ENCODE data around the gene SLC7A14. TPM values are rescaled to one million over a fixed set of nuclear protein-coding genes. Genes with fewer than 3 reads are reported as not detected.

Gene SLC7A14
- total and polyA plus RNA-seq, 2 of the 4 experiments (the other 2 are of a cell fraction): 2.7 to 6.8 TPM

DNA sequence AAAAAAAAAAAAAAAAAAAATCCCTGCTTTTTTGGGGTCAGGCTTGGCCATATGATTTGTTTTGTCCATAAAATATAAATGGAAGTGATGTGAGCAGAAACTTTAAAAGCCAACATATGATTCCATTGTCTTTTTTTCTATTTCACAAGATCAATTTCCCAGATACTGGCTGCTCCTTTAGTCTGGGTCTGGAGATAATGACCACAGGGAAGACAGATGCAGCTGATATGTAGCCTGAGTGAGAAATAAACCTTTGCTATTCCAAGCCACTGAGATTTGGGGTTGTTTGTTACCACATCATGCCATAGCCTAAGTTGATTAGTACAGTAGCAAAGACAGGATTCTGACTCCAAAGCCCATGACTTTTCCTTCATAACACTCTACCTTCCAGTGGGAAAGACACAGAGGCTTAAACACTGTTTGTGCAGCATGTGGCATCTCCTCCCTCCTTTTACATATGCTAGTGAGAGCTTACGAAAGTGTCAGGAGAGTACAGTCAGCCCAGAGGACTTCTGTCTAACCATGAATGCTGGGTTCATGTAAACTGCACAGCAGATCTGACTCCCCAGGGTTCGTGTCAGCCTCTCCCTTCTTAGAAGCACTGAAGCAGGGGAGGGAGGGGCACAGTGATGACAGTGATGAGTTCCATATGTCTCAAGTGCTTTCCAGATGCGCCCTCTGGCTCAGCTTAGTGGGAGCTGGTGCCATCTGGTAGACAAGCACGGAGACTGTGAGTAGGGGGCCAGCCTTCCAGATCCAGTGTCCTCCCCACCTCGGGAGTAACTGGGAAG, 36.7 kb upstream of the SLC7A14 start:
- peak overlapping the region; percentile 75 for H2BK5ac ChIP-seq (ENCODE audit: low read depth, low read length, poor library complexity, severe bottlenecking)
- ChIA-PET POLR2A (ENCODE audit: unreplicated experiment) (interaction anchor here (0.6 kb wide), 1 partner anchor 108 kb away, joined by 4 read pairs; no protein-coding TSS in a partner anchor), CTCF (interaction anchor here (1.6 kb wide), 1 partner anchor 189 kb away, joined by 5 read pairs; no protein-coding TSS in a partner anchor)
- H3K4me1 ChIP-seq (ENCODE audit: control insufficient read depth, insufficient read depth, low read length): peaks cover 10% of the 10 kb centered on the region; the same call in 1 of the 2 replicates
- peak overlapping the region; percentile 71 for H3K27ac ChIP-seq (ENCODE audit: insufficient read depth, low read length)
- H4K91ac ChIP-seq (ENCODE audit: insufficient read depth, low read depth, low read length): peak overlapping the region; percentile 71
- H4K8ac ChIP-seq (ENCODE audit: low read depth in 2 of 2, low read length in 2 of 2): peak overlapping the region in 1 of 2 experiments; percentile 75; a peak in 3 of 4 replicates
- intact Hi-C loops (cut with micrococcal nuclease): loop anchor here (5.0 kb wide), 2 partner anchors 180 to 195 kb away; no protein-coding TSS in a partner anchor
- WGBS, 2 experiments (ENCODE audit: extremely low coverage in 2 of 2, insufficient read length in 1 of 2): no CpG with 5 or more reads among the region's 5 CpGs
- H3K56ac ChIP-seq (ENCODE audit: extremely low read depth, insufficient read depth, low read length): peak overlapping the region; percentile 34
- in situ Hi-C loops (cut with MboI; ENCODE audit: low sequenced_read_pairs): no loop called here
- H3K9me1 ChIP-seq (ENCODE audit: insufficient read depth, low read length): no peaks in the 10 kb centered on the region
- no peaks in the 10 kb centered on the region for H3K27me3 ChIP-seq (ENCODE audit: control insufficient read depth, insufficient read depth, low read length)
- peak overlapping the region; percentile 82 for H2AFZ ChIP-seq (replicated peaks; ENCODE audit: low read length, poor library complexity)
- peak overlapping the region; percentile 9 for H2AK5ac ChIP-seq (ENCODE audit: low read depth, low read length)
- no TSS peak for BruUV-seq (replicated peaks)
- peak overlapping the region; percentile 75 for H3K4ac ChIP-seq (ENCODE audit: low read depth, low read length)
- DNase-seq: peak; percentile 99
- dilution Hi-C loops (cut with HindIII; ENCODE audit: low sequenced_read_pairs, unreplicated experiment): no loop called here
- peak overlapping the region; percentile 65 for H3K18ac ChIP-seq (ENCODE audit: low read depth, low read length)
- peak overlapping the region; percentile 93 for H2BK20ac ChIP-seq (ENCODE audit: low read depth, low read length)
- peak overlapping the region; percentile 42 for H3K23ac ChIP-seq (ENCODE audit: low read depth, low read length)
- peak overlapping the region; percentile 49; the same call in 1 of the 2 replicates for H3K14ac ChIP-seq (replicated peaks; ENCODE audit: low read depth, low read length)
- no peaks in the 10 kb centered on the region for H3K36me3 ChIP-seq (ENCODE audit: control insufficient read depth, insufficient read depth, low read length)
- no peaks in the 10 kb centered on the region for H4K20me1 ChIP-seq (ENCODE audit: insufficient read depth, low read length)
- no peak overlapping the region for H3K9ac ChIP-seq (ENCODE audit: low read depth, low read length)
- peak overlapping the region; percentile 28 for H2AK9ac ChIP-seq (replicated peaks; ENCODE audit: low read depth, low read length, poor library complexity)
- H3K4me2 ChIP-seq (ENCODE audit: low read depth, low read length): peak overlapping the region; percentile 45; the same call in 1 of the 2 replicates
- H4K5ac ChIP-seq (ENCODE audit: low read depth, low read length): peak overlapping the region; percentile 20; the same call in 1 of the 2 replicates
- no peaks in the 10 kb centered on the region for H3K9me3 ChIP-seq (ENCODE audit: control insufficient read depth, insufficient read depth, low read length)
- H3K4me3 ChIP-seq (ENCODE audit: insufficient read depth, low read depth, low read length): no peak overlapping the region
- peak overlapping the region; percentile 43; the same call in 1 of the 3 replicates for H2BK15ac ChIP-seq (ENCODE audit: low read depth, low read length)
- no peaks in the 10 kb centered on the region for H3K79me1 ChIP-seq (ENCODE audit: low read depth in 1 of 2, low read length in 2 of 2)
- peak; percentile 99 for ATAC-seq (ENCODE audit: low read depth)
- peak overlapping the region; percentile 90 for H2BK120ac ChIP-seq (ENCODE audit: low read depth, low read length)
- TF ChIP-seq NFE2L2 (IDR thresholded peaks at IDR 0.05; ENCODE audit: low read depth, low read length) (no peak; the same call in 1 of the 2 replicates), BHLHE40 (IDR thresholded peaks at IDR 0.05; ENCODE audit: low read depth, low read length) (peak; percentile 33; the same call in 1 of the 2 replicates), MAFK (IDR thresholded peaks at IDR 0.05; ENCODE audit: low read depth, low read length) (no peak), RAD21 (IDR thresholded peaks at IDR 0.05; ENCODE audit: low read length) (no peak; the same call in 1 of the 2 replicates), CEBPB (IDR thresholded peaks at IDR 0.05; ENCODE audit: low read depth, low read length) (peak; percentile 62), RFX5 (IDR thresholded peaks at IDR 0.05; ENCODE audit: low read depth, low read length) (no peak), MXI1 (IDR thresholded peaks at IDR 0.05; ENCODE audit: borderline replicate concordance, low read depth, low read length) (no peak), POLR2A (IDR thresholded peaks at IDR 0.05; ENCODE audit: low read depth, low read length) (no peak), CHD1 (IDR thresholded peaks at IDR 0.05; ENCODE audit: low read depth, low read length) (no peak), FOS (IDR thresholded peaks at IDR 0.05; ENCODE audit: low read depth, low read length) (peak; percentile 74), SMC3 (IDR thresholded peaks at IDR 0.05; ENCODE audit: low read depth, low read length) (no peak; the same call in 1 of the 2 replicates)
- TF ChIP-seq, protein P1, sequence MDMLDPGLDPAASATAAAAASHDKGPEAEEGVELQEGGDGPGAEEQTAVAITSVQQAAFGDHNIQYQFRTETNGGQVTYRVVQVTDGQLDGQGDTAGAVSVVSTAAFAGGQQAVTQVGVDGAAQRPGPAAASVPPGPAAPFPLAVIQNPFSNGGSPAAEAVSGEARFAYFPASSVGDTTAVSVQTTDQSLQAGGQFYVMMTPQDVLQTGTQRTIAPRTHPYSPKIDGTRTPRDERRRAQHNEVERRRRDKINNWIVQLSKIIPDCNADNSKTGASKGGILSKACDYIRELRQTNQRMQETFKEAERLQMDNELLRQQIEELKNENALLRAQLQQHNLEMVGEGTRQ (IDR thresholded peaks at IDR 0.05; ENCODE audit: low read depth, low read length): no peak
- TF ChIP-seq, protein P2, sequence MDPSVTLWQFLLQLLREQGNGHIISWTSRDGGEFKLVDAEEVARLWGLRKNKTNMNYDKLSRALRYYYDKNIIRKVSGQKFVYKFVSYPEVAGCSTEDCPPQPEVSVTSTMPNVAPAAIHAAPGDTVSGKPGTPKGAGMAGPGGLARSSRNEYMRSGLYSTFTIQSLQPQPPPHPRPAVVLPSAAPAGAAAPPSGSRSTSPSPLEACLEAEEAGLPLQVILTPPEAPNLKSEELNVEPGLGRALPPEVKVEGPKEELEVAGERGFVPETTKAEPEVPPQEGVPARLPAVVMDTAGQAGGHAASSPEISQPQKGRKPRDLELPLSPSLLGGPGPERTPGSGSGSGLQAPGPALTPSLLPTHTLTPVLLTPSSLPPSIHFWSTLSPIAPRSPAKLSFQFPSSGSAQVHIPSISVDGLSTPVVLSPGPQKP (IDR thresholded peaks at IDR 0.05; ENCODE audit: borderline replicate concordance, low read depth, low read length): no peak
- TF ChIP-seq, protein P3, sequence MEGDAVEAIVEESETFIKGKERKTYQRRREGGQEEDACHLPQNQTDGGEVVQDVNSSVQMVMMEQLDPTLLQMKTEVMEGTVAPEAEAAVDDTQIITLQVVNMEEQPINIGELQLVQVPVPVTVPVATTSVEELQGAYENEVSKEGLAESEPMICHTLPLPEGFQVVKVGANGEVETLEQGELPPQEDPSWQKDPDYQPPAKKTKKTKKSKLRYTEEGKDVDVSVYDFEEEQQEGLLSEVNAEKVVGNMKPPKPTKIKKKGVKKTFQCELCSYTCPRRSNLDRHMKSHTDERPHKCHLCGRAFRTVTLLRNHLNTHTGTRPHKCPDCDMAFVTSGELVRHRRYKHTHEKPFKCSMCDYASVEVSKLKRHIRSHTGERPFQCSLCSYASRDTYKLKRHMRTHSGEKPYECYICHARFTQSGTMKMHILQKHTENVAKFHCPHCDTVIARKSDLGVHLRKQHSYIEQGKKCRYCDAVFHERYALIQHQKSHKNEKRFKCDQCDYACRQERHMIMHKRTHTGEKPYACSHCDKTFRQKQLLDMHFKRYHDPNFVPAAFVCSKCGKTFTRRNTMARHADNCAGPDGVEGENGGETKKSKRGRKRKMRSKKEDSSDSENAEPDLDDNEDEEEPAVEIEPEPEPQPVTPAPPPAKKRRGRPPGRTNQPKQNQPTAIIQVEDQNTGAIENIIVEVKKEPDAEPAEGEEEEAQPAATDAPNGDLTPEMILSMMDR (conservative IDR thresholded peaks at IDR 0.05; ENCODE audit: low read depth, low read length): 0 out of 2 replicates have a peak, but pooled peaks have one; percentile 15

Data from IMR-90 (cell line).